GM18498 (cell line): ENCODE data around the gene TET1.
"Not testable (repeated sequence)": the region's sequence is repeated elsewhere in the genome, so short reads cannot be mapped to it uniquely, and the experiment has no call there.

Source experiments
- ATAC-seq: cut with Tn5 transposase; IDR thresholded peaks from one replicate; pipeline ENCODE4 v1.9.1; 2021; ENCODE audit warnings: mild to moderate bottlenecking, moderate library complexity; ENCODE audit not compliant: unreplicated experiment

Gene TET1

DNA sequence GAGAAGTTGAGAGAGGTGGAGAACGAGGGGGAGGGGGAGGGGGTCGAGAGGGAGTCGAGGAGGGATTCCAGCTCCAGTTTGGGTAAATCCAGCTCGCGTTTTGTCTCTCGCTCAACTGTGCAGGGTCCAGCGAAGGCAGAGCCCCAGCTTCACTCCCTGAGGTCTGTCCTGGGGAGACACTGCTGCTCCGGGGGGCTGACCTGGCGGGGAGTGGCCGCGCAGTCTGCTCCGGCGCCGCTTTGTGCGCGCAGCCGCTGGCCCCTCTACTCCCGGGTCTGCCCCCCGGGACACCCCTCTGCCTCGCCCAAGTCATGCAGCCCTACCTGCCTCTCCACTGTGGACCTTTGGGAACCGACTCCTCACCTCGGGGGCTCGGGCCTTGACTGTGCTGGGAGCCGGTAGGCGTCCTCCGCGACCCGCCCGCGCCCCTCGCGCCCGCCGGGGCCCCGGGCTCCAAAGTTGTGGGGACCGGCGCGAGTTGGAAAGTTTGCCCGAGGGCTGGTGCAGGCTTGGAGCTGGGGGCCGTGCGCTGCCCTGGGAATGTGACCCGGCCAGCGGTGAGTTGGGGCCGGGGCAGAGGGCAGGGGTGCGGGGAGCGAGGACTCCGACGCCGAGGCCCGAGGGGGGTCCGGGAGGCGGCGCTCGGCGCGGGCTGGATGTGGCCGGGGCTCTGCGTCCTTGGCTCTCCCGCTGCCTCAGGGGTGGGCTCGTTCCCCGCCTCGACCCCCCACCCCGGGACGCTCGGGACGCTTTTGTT is at the start of gene TET1:
TSS of gene TET1 (plus strand) at position 152 of the 757 bp plus-strand sequence. CDS start 12,002 bp downstream, outside the sequence.
- no peak for ATAC-seq

DNA sequence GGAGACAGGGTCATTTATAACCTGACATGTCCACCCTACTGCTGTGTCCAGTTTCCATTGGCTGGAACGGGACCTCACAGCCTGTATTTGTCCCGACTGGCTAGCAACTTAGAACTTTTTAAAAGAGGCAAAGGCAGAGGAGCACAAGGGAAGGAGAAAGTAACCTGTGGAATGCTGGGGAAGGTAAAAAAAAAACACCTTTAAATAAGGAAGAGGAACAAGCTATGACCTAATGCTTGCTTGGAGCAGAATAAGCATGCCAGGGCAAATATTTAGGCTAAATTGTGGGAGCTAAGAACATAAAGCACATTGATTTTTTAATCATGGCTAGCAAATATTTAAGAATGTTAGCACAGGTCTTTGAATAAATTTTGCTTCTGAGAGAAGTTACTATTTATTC is 43.9 kb upstream of the TET1 start:
- ATAC-seq: not testable (repeated sequence)

DNA sequence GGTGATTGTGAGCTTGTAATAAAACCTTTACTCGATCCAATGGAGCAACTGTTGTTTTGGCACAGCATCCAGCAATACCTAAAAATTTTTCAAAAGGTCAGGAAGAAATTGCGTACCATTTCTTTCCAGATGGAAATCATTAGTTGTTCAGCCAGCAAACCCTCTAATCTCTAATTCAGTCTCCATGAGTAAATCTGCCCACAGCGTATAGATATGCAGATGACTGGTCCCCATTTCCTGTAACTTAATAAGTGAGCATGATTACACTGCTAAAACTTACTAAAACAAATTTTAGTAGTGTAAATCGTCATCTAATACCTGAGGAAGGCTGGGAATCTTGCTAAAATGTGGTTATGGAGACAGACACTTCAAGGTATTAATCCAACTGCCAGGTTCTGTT is 43.4 kb upstream of the TET1 start:
- no peak for ATAC-seq

DNA sequence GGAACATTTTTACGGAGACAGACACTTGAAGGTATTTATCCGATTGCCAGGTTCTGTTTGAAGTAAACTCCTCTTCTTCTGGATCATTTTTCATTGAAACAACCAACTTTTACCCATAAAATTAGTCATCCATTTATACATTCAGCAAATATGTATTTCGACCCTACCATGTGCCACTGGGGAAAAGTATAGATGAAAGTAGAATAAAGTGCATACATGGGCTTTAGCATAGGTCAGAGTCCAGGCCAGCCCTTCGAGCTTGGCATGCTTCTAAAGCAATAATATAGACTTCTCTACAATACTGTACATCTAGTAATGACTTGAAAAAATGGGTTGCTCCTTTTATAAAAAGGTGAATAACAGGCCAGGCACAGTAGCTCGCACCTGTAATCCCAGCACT is 42.9 kb upstream of the TET1 start:
- ATAC-seq: no peak

DNA sequence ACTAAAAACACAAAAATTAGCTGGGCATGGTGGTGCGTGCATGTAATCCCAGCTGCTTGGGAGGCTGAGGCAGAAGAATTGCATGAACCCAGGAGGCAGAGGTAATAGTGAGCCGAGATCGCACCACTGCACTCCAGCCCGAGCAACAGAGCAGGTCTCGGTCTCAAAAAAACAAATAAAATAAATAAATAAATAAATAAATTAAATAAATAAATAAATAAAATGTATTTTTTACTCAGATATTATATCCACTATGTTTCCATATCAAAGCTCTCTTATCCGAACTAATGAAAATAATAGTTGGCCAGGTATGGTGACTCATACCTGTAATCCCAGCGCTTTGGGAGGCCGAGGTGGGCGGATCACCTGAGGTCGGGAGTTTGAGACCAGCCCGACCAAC is 41.5 kb upstream of the TET1 start:
- ATAC-seq: not testable (repeated sequence)

DNA sequence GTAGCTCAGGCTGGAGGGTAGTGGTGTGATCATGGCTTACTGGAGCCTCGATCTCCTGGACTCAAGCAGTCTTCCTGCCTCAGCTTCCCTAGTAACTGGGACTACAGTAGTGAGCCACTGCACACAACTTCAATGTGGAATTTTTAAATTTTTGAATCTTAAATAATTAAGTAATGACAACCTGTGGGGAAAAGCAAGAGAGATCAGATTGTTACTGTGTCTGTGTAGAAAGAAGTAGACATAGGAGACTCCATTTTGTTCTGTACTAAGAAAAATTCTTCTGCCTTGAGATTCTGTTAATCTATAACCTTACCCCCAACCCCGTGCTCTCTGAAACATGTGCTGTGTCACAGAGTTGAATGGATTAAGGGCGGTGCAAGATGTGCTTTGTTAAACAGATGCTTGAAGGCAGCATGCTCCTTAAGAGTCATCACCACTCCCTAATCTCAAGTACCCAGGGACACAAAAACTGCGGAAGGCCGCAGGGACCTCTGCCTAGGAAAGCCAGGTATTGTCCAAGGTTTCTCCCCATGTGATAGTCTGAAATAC is 34.6 kb upstream of the TET1 start:
- ATAC-seq: not testable (repeated sequence)

DNA sequence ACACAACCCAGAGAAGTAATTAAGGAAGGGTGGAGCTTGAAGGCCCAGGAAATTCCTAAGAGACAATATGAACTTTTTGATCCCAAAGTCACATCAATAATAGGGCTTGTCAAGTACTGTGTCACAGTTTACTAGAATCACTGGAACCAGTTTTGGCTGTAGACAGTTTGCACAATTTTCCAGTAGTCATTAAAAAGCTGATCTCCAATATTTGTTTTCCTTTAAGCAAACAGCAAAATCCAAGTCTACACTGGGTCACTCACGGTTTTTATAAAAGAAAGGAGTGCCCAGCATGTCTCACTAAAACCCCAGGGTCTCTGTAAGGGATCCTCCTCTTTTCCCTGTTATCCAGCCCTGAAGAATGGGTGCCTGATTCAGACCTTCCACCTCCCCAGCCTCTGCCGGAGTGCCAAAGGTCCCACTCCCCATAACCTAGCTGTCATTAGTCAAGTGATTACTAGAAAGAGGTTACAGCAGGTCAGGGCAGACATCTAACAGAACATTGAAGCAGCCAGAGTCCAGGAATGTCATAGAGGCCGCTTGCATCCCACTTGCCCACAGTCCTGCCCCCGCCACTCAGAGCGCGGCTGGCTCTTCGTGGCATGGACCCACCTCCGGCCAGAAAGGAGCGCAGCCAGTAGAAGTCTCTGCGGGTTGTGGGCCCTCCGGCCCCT is 33.4 kb upstream of the TET1 start:
- peak; percentile 62 for ATAC-seq

DNA sequence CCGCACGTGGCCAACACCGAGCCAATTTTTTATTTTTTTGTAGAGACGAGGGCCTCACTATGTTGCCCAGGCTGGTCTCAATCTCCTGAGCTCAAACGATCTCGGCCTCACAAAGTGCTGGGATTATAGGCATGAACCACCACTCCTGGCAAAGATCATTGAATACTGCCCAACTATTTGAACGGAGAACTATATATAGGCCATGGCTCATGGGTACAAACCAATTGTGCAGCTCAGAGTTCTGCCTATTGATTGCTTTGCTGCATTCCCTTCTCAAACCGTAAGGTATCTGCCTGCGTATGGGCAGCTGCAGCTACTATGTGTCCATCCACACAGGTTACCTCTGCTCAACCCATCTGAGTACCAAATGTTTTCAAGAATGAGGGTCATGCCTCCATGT is 23.2 kb upstream of the TET1 start:
- ATAC-seq: no peak

DNA sequence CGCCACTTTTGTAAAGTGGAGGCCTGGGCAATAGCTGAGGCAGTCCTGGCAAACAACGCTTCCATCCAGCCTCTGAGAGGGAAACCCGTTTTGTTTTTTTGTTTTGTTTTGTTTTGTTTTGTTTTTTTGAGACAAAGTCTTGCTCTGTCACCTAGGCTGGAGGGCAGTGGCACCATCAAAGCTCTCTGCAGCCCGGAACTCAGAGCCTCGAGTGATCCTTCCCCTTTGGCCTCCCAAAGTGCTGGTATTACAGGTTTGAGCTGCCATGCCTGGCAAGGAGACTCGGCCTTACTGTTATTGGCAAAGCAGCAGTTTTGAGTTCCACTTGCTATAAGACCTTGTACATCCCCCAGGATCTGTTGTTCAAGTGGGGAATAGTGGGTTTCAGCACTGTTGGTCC is 22.3 kb upstream of the TET1 start:
- ATAC-seq: no peak

DNA sequence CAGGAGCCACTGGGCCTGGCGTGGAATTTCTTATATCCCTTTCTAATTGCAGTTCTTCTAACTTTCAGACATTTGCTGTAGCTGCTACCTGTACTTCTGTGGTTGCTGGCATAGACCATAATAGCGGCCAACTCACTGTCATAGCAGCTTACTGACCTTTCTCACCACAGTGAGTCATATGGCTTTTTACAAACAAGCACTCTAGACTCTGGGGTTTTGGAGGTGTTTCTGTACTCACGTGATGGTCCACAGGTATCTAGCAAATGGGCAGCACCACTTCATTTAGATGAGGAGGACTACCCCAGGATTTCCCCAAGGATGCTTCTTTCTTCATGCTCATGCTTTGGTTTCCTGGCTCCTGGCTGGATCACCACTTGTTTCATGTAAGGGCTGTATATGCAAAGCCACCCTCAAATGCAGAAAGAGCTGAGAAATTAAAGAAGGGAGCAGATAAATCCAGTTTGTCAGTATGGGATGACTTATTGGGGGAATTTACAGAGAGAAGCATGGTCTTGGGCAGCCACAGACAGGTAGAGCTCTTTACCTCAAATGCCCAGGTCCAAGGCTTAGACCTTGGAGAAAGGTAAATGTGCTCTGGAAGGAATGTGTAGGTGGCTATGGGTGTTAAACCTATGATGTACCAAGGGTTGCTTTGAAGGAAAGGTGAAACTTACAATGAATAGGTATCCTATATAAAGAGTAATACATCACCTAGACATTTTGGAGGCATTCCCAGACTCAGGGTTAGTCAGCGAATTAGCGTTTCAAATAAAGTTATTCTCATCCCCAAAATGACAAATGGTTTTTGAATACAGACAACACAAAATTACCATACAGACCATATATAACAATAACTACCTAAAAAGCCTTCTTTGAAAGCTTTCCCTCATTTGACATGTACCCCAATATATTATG is 16.9 kb upstream of the TET1 start:
- peak; percentile 65 for ATAC-seq

DNA sequence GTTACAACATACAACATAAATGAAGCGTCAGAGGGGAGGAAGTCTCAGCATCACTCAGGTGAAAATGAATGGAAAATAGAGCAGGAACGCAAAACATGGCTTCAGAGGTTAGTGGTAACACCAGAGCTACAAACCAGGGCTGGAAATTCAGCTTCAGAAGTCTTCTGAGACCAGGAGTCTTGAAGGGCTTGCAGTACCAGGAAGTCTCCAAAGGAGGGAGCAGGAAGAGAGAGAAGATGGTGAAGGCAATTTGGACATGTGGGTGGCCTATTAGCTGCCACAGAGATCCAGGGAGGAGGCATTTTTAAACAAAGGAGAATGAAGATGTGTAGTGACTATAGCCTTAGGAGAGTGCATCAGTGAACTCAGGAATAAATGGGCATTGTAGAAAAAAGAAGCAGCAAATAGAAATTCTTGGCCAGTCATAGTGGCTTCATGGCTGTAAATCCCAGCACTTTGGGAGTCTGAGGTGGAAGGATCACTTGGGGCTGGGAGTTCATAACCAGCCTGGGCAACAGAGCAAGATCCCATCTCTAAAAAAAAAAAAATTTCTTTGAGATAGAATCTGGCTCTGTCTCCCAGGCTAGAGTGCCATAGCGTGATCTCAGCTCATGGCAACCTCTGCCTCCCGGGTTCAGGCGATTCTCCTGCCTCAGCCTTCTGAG is 9.3 kb upstream of the TET1 start:
- ATAC-seq: no peak

DNA sequence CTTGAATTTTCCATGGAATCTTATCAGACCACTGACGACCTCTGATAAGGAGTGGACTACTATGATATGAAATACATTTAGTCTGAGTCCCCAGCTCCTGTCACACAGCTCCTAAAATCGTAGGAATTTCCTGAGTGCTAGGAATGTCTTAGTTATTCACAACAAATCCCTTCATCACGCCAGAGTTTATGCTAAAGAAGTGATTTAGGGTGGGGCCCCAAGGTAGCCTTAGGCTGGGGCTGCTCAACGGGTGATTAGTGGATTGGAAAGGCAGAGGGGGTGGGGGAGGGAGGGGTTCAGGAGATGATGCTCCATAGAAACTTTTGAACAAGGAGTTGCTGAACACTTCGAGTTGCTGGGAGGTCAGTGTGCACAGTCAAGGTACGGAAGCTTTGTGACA is 7.0 kb upstream of the TET1 start:
- no peak for ATAC-seq

DNA sequence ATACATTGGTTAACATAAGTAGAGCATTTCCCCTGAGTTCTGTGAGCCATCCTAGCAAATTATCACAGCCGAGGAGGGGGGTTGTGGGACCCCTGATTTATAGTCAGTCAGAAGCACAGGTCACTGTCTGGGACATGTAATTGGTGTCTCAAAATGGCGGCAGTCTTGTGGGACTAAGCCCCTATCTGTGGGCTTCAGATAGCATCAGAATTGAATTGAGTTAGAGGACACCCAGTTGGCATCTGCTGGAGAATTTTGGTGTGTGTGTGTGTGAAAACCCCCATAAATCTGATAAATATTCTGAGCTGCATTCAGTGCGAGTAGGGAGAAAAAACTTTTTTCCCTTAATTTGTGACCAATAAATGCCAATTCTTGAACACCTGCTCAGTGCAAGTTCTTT is 6.5 kb upstream of the TET1 start:
- no peak for ATAC-seq

DNA sequence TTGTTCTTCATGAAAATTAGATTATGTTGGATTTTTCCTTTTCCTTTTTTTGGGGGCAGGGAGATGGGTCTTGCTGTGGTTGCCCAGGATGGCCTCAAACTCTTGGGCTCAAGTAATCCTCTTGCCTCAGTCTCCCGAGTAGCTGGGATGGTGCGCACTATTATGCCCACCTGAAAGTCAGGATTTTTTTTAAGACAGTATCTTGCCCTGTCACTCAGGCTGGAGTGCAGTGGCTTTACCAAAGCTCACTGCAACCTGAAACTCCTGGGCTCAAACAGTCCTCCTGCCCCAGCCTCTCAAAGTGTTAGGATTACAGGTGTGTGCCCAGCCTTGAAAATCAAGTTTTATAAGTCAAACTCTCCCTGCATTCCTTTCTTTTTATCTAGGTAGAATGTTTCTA is 1.7 kb upstream of the TET1 start:
- no peak for ATAC-seq

DNA sequence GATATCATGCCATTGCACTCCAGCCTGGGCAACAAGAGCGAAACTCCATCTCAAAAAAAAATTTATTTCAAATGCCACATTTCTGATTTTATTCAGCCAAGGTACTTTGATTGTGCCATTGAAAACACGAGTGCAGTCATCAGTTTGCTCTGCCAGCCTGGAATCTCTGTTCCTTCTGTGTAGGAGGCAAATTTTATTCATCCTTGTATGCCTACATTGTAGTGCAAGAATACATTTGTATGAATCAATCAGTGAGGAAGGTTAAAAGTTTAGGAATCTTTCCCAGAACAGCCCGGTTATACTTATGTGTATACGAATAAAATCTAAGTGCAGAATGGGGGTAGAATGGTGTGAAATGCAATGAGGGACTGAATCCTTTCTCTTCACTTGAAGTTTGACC is 886 bp upstream of the TET1 start:
- no peak for ATAC-seq

DNA sequence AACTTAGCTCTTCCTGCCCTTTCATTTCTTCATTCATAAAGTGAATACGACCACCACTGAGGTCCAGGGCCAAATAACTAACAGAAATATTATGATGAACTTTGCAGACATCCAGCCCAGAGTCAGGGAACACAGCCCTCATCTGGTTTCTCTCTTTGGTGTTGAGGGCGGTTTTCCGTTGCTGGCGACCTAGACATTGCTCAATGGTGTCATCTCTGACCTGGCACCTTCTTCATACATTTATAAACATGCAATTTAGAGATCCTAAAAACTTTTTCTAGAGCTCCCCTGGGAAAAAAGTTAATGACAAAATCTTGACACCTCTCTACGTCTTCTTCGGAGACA is 324 bp upstream of the TET1 start:
- ATAC-seq: no peak

DNA sequence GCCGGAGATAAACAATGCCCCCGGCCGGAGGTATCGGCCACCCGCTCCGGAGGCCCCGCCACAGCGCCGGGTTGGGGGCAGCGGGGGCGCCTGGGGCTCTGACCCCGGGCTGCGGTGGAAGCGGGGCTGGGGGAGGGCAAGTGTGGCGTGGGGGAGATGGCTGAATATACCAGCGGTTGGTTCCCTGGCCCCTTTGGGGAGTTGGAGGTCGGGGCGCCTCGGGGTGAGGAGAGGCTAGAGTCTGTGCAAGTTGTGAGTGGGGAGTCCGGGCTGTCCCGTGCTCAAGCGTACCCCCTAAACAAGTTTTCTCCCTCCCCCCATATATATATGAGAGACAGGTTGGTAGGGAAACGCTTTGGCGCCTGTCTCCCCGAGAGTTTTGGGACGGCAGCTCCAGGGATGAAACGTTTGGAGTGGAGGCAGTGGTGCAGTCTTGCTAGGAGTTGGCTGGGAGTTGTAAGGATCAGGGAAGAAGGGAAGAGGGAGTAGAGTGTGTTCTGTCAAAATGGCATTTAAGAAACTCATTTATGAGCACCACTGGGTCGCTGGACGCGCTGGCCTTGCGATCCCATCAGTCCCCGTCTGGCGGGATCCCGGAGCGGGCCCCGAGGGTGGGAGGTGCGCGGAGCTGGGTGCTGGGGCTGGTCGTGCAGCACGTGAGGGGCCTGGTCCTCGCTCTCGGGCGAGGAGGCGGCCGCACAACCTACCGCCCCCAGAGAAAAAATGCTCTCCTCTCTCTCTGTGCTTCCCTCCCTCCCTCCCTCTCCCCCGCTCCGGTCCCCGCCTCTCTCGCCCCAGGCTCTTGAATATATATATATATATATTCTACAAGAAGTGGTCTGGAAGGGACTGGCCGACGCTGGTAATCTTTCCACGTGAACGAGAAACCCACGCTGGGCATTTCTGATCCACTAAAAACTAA is 1.1 kb downstream of the TET1 start:
- no peak for ATAC-seq

DNA sequence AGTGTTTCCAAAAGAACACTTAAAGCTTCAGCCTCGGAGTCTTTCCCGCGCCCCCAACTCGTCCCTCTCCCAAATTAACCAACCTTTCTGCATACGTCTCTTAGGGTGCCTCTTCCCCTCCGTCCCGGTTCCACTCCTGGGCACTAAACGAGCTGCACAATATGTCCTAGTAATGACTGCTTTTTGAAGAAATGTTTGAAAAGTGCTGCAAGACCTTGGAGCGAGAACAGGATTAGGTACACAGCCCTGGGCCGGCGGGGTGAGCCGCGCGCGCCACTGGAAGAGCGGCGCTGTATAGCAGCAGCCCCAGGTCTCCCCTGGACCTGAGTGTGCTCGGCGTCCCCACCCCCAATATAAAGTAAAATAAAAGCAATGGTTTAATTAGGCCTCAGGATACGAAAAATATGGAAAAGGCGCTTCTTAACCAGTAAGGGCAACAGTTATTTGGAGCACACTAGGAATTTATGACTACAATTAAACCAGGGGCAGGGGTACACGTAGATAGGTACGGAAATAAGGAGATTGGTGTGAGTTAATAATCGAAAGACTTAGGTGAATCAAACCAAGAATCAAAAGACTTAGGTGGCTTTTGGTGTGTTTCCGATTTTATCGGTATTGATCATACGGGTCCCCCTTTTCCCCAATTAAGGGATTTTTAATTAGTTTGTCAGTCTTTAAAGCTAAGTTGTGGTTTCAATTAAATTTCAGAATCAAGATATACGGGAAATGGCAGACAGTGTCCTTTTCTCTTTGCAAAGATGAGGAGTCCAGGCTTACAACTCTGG is 1.9 kb downstream of the TET1 start:
- ATAC-seq: no peak
